Measurements from ENCODE around the gene ROBO2. TPM values are rescaled to one million over a fixed set of nuclear protein-coding genes. Genes with fewer than 3 reads are reported as not detected.

Gene ROBO2
- total and polyA plus RNA-seq, 10 donors: 0.41 to 14.8 (median 5.2) TPM

GRCh38 chr3:77464111-77464688, 424.3 kb downstream of the ROBO2 start:
- no peaks in the 10 kb centered on the region for H3K4me1 ChIP-seq
- no peak overlapping the region for H3K4me3 ChIP-seq
- peak overlapping the region in 1 of 8 donors; percentile 6 for H3K27ac ChIP-seq
- intact Hi-C loops (cut with DNase I; ENCODE audit: low total_unique reads): no loop called here
- no peaks in the 10 kb centered on the region for H3K27me3 ChIP-seq (replicated peaks in 1 of 7)
- H3K9me3 ChIP-seq: peaks cover 0 to 3% (median 0%) of the 10 kb centered on the region in 8 donors
- 29 to 43% (median 33%) methylated on average over 3 of the region's 3 CpGs for WGBS, 5 donors
- no peaks in the 10 kb centered on the region for H3K36me3 ChIP-seq
- TF ChIP-seq CTCF (IDR thresholded peaks at IDR 0.05 in 8 of 11, conservative IDR thresholded peaks at IDR 0.05 in 3 of 11) (no peak), POLR2AphosphoS5 (IDR thresholded peaks at IDR 0.05) (no peak), POLR2A (IDR thresholded peaks at IDR 0.05) (no peak)
- DNase-seq: no peak

GRCh38 chr3:77466562-77467115, 426.7 kb downstream of the ROBO2 start:
- H3K4me3 ChIP-seq: no peak overlapping the region
- H3K4me1 ChIP-seq: no peaks in the 10 kb centered on the region
- intact Hi-C loops (cut with DNase I; ENCODE audit: low total_unique reads): no loop called here
- H3K27me3 ChIP-seq (replicated peaks in 1 of 7): no peaks in the 10 kb centered on the region
- no peak for TF ChIP-seq POLR2A (IDR thresholded peaks at IDR 0.05)
- no peak for TF ChIP-seq POLR2AphosphoS5 (IDR thresholded peaks at IDR 0.05)
- 77 to 91% (median 85%) methylated on average over 5 of the region's 5 CpGs for WGBS, 5 donors
- H3K36me3 ChIP-seq: no peaks in the 10 kb centered on the region
- no peak overlapping the region for H3K27ac ChIP-seq
- H3K9me3 ChIP-seq: peaks cover 0 to 8% (median 0%) of the 10 kb centered on the region in 8 donors
- no peak for DNase-seq

GRCh38 chr3:77467702-77468625, 428.1 kb downstream of the ROBO2 start:
- DNase-seq: no peak
- H3K4me1 ChIP-seq: no peaks in the 10 kb centered on the region
- H3K9me3 ChIP-seq: peaks cover 0 to 11% (median 2%) of the 10 kb centered on the region in 8 donors
- TF ChIP-seq POLR2AphosphoS5 (IDR thresholded peaks at IDR 0.05) (no peak), POLR2A (IDR thresholded peaks at IDR 0.05) (no peak), CTCF (IDR thresholded peaks at IDR 0.05 in 8 of 11, conservative IDR thresholded peaks at IDR 0.05 in 3 of 11) (no peak)
- no peaks in the 10 kb centered on the region for H3K27me3 ChIP-seq (replicated peaks in 1 of 7)
- intact Hi-C loops (cut with DNase I; ENCODE audit: low total_unique reads): no loop called here
- 65 to 76% (median 71%) methylated on average over 8 of the region's 8 CpGs for WGBS, 5 donors
- H3K4me3 ChIP-seq: no peak overlapping the region
- H3K36me3 ChIP-seq: no peaks in the 10 kb centered on the region
- no peak overlapping the region for H3K27ac ChIP-seq

GRCh38 chr3:77468626-77469020, 428.7 kb downstream of the ROBO2 start:
- Histone ChIP-seq H3K4me3 (no peak overlapping the region), H3K36me3 (no peaks in the 10 kb centered on the region), H3K4me1 (no peaks in the 10 kb centered on the region), H3K27me3 (replicated peaks in 1 of 7) (no peaks in the 10 kb centered on the region), H3K9me3 (peaks cover 0 to 17% (median 2%) of the 10 kb centered on the region in 8 donors), H3K27ac (no peak overlapping the region)
- no peak for TF ChIP-seq CTCF (IDR thresholded peaks at IDR 0.05 in 8 of 11, conservative IDR thresholded peaks at IDR 0.05 in 3 of 11)
- TF ChIP-seq POLR2AphosphoS5 (IDR thresholded peaks at IDR 0.05): no peak
- no peak for TF ChIP-seq POLR2A (IDR thresholded peaks at IDR 0.05)
- intact Hi-C loops (cut with DNase I; ENCODE audit: low total_unique reads): no loop called here
- no peak for DNase-seq
- WGBS, 5 donors: 71 to 81% (median 79%) methylated on average over 3 of the region's 3 CpGs
